ENCODE data around the gene HPSE2. TPM values are rescaled to one million over a fixed set of nuclear protein-coding genes. Genes with fewer than 3 reads are reported as not detected.

HPSE2 gene
- total RNA-seq, 2 donors from 2014 or later = 0.34 TPM; not detected in 1

GRCh38 chr10:98478430-98479222 lies 757.0 kb downstream of the HPSE2 start:
- ATAC-seq (no peak), DNase-seq (no peak)
- Mint-ChIP-seq H3K36me3 (ENCODE audit: low read depth) (peaks cover 3% of the 10 kb centered on the region), H3K4me1 (peaks cover 5% of the 10 kb centered on the region), H3K27me3 (no peaks in the 10 kb centered on the region), H3K27ac (no peak overlapping the region), H3K4me3 (no peak overlapping the region)
- no peaks in the 10 kb centered on the region for H3K9me3 ChIP-seq (ENCODE audit: control insufficient read depth, low read length, poor library complexity, severe bottlenecking)

- H3K27me3 Mint-ChIP-seq = no peaks in the 10 kb centered on the region
- no peaks in the 10 kb centered on the region for H3K9me3 ChIP-seq (ENCODE audit: control insufficient read depth, low read length, poor library complexity, severe bottlenecking)
- no peak overlapping the region for H3K27ac Mint-ChIP-seq
- peaks cover 5% of the 10 kb centered on the region for H3K4me1 Mint-ChIP-seq
- no peak for ATAC-seq
- no peak for DNase-seq
- peaks cover 3% of the 10 kb centered on the region for H3K36me3 Mint-ChIP-seq (ENCODE audit: low read depth)
- no peak overlapping the region for H3K4me3 Mint-ChIP-seq
Measured at GRCh38 chr10:98477861-98478260, 757.8 kb downstream of the HPSE2 start.

- H3K4me3 Mint-ChIP-seq = no peak overlapping the region
- H3K27ac Mint-ChIP-seq = no peak overlapping the region
- ATAC-seq (no peak), DNase-seq (no peak)
- H3K36me3 Mint-ChIP-seq (ENCODE audit: low read depth) = no peaks in the 10 kb centered on the region
- H3K27me3 Mint-ChIP-seq = peaks cover 9% of the 10 kb centered on the region
- peaks cover 4% of the 10 kb centered on the region for H3K4me1 Mint-ChIP-seq
- no peaks in the 10 kb centered on the region for H3K9me3 ChIP-seq (ENCODE audit: control insufficient read depth, low read length, poor library complexity, severe bottlenecking)
Measured at GRCh38 chr10:98474628-98475027, 761.0 kb downstream of the HPSE2 start.

GRCh38 chr10:98472196-98472595 lies 763.5 kb downstream of the HPSE2 start:
- no peaks in the 10 kb centered on the region for H3K9me3 ChIP-seq (ENCODE audit: control insufficient read depth, low read length, poor library complexity, severe bottlenecking)
- Mint-ChIP-seq H3K27ac (no peak overlapping the region), H3K4me3 (no peak overlapping the region), H3K27me3 (peaks cover 17% of the 10 kb centered on the region), H3K36me3 (ENCODE audit: low read depth) (no peaks in the 10 kb centered on the region), H3K4me1 (peaks cover 14% of the 10 kb centered on the region)
- ATAC-seq (no peak), DNase-seq (no peak)

- H3K4me1 Mint-ChIP-seq = peaks cover 17% of the 10 kb centered on the region
- no peak overlapping the region for H3K4me3 Mint-ChIP-seq
- ATAC-seq (no peak), DNase-seq (no peak)
- no peaks in the 10 kb centered on the region for H3K9me3 ChIP-seq (ENCODE audit: control insufficient read depth, low read length, poor library complexity, severe bottlenecking)
- peaks cover 17% of the 10 kb centered on the region for H3K27me3 Mint-ChIP-seq
- no peaks in the 10 kb centered on the region for H3K36me3 Mint-ChIP-seq (ENCODE audit: low read depth)
- no peak overlapping the region for H3K27ac Mint-ChIP-seq
Measured at GRCh38 chr10:98470850-98471249, 764.8 kb downstream of the HPSE2 start.

GRCh38 chr10:98469001-98469931 lies 766.4 kb downstream of the HPSE2 start:
- no peak for ATAC-seq
- no peaks in the 10 kb centered on the region for H3K9me3 ChIP-seq (ENCODE audit: control insufficient read depth, low read length, poor library complexity, severe bottlenecking)
- H3K4me1 Mint-ChIP-seq = peaks cover 15% of the 10 kb centered on the region
- H3K27ac Mint-ChIP-seq = no peak overlapping the region
- H3K36me3 Mint-ChIP-seq (ENCODE audit: low read depth) = no peaks in the 10 kb centered on the region
- peaks cover 23% of the 10 kb centered on the region for H3K27me3 Mint-ChIP-seq
- H3K4me3 Mint-ChIP-seq = peak overlapping the region; percentile 98
- DNase-seq = no peak

GRCh38 chr10:98467506-98468318 lies 767.9 kb downstream of the HPSE2 start:
- peak; percentile 97 for ATAC-seq
- Mint-ChIP-seq H3K36me3 (ENCODE audit: low read depth) (peaks cover 3% of the 10 kb centered on the region), H3K27ac (peak overlapping the region; percentile 62)

GRCh38 chr10:98466861-98467505 lies 768.7 kb downstream of the HPSE2 start:
- no peak for ATAC-seq
- Mint-ChIP-seq H3K36me3 (ENCODE audit: low read depth) (peaks cover 6% of the 10 kb centered on the region), H3K4me3 (peak overlapping the region; percentile 98), H3K27ac (peak overlapping the region; percentile 62), H3K27me3 (peaks cover 32% of the 10 kb centered on the region), H3K4me1 (peaks cover 15% of the 10 kb centered on the region)
- DNase-seq = no peak
- H3K9me3 ChIP-seq (ENCODE audit: control insufficient read depth, low read length, poor library complexity, severe bottlenecking) = no peaks in the 10 kb centered on the region

More at GRCh38 chr10:98467506-98468318, 767.9 kb downstream of the HPSE2 start:
- H3K9me3 ChIP-seq (ENCODE audit: control insufficient read depth, low read length, poor library complexity, severe bottlenecking) = no peaks in the 10 kb centered on the region
- DNase-seq = peak; percentile 31 to 39 (median 35)
- Mint-ChIP-seq H3K4me3 (peak overlapping the region; percentile 98), H3K27me3 (peaks cover 33% of the 10 kb centered on the region), H3K4me1 (peaks cover 15% of the 10 kb centered on the region)

GRCh38 chr10:98465866-98466265 lies 769.8 kb downstream of the HPSE2 start:
- H3K36me3 Mint-ChIP-seq (ENCODE audit: low read depth) = peaks cover 6% of the 10 kb centered on the region
- H3K27me3 Mint-ChIP-seq = peaks cover 37% of the 10 kb centered on the region
- DNase-seq (no peak), ATAC-seq (no peak)
- H3K4me3 Mint-ChIP-seq = no peak overlapping the region
- peaks cover 15% of the 10 kb centered on the region for H3K4me1 Mint-ChIP-seq
- no peaks in the 10 kb centered on the region for H3K9me3 ChIP-seq (ENCODE audit: control insufficient read depth, low read length, poor library complexity, severe bottlenecking)
- H3K27ac Mint-ChIP-seq = no peak overlapping the region

GRCh38 chr10:98463976-98464754 lies 771.5 kb downstream of the HPSE2 start:
- no peaks in the 10 kb centered on the region for H3K9me3 ChIP-seq (ENCODE audit: control insufficient read depth, low read length, poor library complexity, severe bottlenecking)
- H3K27me3 Mint-ChIP-seq = peaks cover 36% of the 10 kb centered on the region
- ATAC-seq (no peak), DNase-seq (no peak)
- H3K36me3 Mint-ChIP-seq (ENCODE audit: low read depth) = peaks cover 6% of the 10 kb centered on the region
- no peak overlapping the region for H3K27ac Mint-ChIP-seq
- H3K4me3 Mint-ChIP-seq = no peak overlapping the region
- peaks cover 13% of the 10 kb centered on the region for H3K4me1 Mint-ChIP-seq

GRCh38 chr10:98463016-98463415 lies 772.6 kb downstream of the HPSE2 start:
- peaks cover 9% of the 10 kb centered on the region for H3K36me3 Mint-ChIP-seq (ENCODE audit: low read depth)
- H3K4me3 Mint-ChIP-seq = no peak overlapping the region
- peaks cover 40% of the 10 kb centered on the region for H3K27me3 Mint-ChIP-seq
- peak overlapping the region; percentile 32 for H3K27ac Mint-ChIP-seq
- ATAC-seq (no peak), DNase-seq (no peak)
- H3K9me3 ChIP-seq (ENCODE audit: control insufficient read depth, low read length, poor library complexity, severe bottlenecking) = no peaks in the 10 kb centered on the region
- peaks cover 10% of the 10 kb centered on the region for H3K4me1 Mint-ChIP-seq

GRCh38 chr10:98461500-98461842 lies 774.2 kb downstream of the HPSE2 start:
- Mint-ChIP-seq H3K36me3 (ENCODE audit: low read depth) (peaks cover 10% of the 10 kb centered on the region), H3K27ac (no peak overlapping the region), H3K27me3 (peaks cover 54% of the 10 kb centered on the region), H3K4me3 (no peak overlapping the region), H3K4me1 (peaks cover 4% of the 10 kb centered on the region)
- DNase-seq (no peak), ATAC-seq (no peak)
- no peaks in the 10 kb centered on the region for H3K9me3 ChIP-seq (ENCODE audit: control insufficient read depth, low read length, poor library complexity, severe bottlenecking)
